GM18519 (cell line): ENCODE data around the gene ERCC6.

Source experiments
- ATAC-seq: cut with Tn5 transposase; IDR thresholded peaks from one replicate; pipeline ENCODE4 v1.9.1; 2021; ENCODE audit warnings: mild to moderate bottlenecking, moderate library complexity; ENCODE audit not compliant: unreplicated experiment, low FRiP score

Gene ERCC6

DNA sequence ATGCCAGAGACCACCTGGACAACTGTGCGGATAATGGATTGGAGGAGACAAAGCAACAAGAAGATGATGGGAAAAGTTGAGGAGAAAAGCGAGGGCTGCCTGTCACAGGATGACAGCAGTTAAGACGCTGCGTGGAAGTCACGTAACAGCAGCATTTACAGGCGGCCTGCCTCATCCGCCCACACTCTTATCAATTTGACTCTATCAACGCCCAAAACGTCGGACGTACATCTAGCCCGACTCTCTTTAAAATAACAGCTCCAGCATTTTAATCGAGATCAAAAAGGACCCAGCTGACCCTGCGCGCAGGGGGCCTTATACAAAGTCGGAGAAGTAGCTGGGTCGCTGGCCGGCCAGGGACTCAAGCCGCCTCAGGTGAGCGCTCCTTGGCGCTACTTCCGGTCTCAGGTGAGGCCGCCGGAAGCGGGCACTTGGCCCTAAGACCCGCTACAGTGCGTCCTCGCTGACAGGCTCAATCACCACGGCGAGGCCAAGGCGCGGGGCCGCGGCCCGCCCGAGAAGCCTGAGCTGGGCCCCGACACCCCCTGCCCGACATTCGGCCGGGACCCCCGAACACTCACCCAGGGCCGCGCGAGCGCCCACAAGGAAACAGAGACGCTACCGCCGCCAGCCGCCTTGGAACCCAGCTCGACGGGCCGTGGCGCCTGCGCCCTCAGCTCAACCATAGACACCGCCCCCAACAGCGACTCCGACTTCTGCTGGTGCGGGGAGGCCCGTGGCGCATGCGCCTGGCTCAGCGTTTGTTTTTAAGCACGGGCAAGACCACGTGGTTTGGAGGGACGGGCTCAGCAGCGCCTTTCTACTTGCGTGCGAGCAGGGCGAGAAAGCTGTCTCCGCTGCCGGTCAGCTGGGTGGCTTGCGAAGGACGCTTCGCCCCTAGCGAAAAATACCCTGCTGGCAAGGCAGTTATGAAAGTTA is at the start of gene ERCC6:
Gene ERCC6, minus strand, starts transcription at position 741 of the 939 bp plus-strand sequence.
- peak; percentile 58 for ATAC-seq

DNA sequence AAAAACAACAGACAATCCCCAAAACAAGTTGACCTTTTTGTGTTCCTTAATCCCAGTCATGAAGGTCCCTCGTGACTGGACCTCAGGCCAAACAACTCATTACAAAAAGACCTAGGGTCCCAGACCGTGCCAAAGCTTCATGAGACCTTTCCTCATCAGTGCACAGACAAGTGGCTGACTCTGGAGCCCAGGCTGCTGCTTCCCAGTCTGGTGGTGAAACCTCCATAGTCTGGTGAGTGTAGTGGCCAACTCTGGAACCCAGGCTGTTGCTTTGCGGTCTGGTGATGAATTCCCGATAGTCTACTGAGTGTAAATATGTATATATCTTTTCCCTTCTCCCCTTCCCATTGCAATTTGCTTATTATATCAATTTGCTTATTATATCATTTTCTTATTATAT is 49.1 kb upstream of the ERCC6 start:
- ATAC-seq: no peak

DNA sequence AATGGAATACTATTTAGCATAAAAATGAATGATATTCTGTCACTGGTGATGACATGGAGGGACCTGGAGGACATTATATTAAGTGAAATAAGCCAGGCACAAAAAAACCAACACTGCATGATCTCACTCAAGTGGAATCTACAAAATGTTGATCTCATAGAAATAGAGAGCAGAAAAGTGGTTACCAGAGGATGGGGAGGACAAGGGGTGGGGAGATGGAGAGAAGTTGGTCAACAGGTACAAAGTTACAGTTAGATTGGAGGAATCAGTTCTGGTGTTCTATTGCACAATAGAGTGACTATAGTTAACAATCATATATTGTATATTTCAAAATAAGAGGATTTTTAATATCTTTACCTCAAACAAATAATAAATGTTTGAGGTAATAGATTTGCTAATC is 46.5 kb upstream of the ERCC6 start:
- no peak for ATAC-seq

DNA sequence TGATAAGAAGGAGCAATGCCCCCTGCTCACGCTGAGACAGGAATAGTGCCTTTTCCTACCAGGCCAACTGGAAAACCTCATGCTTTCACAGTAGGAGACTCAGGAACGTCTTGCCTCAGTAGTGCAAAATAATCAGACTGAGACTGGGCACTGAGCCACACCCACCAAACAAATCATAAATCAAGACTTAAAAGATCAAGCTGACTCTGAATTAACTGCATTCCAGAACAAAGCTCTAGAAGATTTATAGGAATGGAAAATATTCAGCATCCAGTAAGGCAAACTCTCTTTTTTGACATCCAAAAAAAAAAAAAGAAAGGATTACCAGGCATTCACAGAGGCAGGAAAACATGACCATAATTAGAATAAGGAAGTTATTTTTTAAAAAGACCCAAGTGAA is 40.7 kb upstream of the ERCC6 start:
- ATAC-seq: no peak

DNA sequence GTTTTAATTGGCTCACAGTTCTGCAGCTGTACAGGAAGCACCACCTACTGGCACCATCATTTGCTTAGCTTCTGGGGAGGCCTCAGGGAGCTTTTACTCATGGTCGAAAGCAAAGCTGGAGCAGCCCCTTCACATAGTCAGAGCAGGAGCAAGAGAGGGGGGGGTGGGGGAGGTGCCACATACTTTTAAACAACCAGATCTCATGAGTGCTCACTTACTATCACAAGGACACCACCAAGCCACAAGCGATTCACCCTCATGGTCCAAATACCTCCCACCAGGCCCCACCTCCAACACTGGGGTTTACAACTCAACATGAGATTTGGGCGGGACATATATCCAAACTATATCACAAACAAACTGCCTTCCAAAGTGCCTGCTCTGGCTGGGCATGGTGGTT is 39.5 kb upstream of the ERCC6 start:
- ATAC-seq: no peak

DNA sequence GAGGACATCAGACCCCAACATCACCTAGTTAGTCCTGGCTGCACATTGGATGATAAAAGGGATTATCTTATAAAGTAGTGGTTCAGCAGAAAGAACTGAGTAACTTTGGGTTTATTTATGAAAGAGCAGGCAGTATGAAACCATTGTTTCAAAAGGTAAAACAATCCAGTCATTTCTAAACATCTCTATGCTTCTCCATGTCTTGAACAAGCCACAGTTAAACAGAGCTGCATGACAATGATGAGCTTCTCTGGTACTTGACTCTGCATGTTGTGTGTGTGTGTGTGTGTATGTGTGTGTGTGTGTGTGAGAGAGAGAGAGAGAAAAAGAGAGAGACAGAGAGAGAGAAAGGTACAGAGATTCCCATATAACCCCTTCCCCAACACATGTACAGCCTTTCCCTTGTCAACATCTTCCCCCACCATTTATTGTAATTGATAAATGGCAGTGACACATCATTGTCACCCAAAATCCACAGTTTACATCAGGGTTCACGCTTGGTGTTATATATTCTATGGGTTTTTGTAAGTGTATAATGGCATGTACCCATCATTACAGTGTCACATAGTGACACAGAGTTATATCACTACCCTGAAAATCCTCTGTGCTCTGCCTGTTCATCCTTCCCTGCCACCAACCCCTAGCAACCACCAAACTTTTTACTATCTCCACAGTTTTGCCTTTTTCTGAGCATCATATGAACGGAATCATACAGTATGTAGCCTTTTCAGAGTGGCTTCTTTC is 38.4 kb upstream of the ERCC6 start:
- ATAC-seq: no peak

DNA sequence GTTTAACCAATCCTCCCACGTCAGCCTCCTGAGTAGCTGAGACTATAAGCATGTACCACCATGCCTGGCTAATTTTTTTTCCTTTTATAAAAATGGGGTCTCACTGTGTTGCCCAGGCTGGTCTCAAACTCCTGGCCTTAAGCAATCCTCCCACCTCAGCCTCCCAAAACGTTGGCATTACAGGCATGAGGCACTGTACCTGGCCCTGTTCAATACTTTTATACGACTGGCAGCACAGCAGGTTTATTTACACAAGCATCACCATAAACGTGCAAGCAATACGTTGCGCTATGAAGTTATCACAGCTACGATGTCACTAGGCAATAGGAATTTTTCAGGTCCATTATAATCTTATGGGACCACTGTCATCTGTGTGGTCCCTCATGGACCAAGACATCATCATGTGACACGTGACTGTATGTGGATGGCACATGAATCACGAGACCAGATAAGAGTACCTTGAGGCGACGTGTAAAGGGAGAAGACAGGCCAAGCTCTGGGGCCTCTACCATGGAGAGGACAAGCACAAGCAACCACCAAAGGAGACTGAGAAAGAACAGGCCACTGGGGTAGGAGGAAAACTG is 36.7 kb upstream of the ERCC6 start:
- ATAC-seq: no peak

DNA sequence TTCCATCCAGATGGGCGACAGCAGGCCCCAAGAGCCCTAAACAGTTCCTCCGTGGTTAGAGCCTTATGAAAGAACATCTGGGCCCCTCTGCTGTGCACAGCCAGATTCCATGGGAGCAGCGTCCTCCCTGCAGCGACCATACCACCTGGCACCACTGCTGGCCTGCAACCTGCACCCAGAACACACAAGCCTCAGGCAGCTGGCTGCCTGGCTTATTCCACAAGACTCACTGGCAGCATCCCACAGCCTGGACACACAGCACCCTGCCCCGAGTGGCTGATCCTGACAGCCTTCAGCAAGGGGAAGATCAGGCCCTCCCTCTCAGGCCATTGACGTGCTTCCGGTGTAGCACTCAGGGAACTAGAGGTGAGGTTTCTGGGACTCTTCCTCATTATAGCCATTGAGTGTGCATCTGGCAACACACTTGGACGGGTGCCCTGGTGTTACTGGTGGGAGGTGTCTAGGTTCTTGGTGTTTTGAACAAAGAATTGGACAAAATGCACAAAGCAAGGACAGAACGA is 33.7 kb upstream of the ERCC6 start:
- no peak for ATAC-seq

DNA sequence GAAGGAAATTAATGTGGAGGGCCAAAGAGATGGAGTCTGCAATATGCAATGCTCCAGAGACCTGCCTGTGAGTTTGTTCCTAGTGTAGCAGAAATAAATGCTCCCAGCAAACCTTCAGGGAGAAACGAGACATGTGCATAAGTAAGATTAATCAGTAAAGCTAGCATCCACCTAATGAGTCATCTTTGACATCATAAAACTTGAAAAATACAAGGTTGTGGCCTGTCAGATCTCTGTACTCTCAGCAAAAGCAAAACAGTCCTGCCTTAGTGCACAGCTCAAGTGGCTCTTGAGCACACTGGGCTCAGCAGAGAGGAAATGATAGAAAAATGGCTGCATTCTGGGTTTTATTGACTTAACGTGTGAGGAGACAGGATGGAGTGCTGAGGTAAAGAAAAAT is 32.5 kb upstream of the ERCC6 start:
- ATAC-seq: no peak

DNA sequence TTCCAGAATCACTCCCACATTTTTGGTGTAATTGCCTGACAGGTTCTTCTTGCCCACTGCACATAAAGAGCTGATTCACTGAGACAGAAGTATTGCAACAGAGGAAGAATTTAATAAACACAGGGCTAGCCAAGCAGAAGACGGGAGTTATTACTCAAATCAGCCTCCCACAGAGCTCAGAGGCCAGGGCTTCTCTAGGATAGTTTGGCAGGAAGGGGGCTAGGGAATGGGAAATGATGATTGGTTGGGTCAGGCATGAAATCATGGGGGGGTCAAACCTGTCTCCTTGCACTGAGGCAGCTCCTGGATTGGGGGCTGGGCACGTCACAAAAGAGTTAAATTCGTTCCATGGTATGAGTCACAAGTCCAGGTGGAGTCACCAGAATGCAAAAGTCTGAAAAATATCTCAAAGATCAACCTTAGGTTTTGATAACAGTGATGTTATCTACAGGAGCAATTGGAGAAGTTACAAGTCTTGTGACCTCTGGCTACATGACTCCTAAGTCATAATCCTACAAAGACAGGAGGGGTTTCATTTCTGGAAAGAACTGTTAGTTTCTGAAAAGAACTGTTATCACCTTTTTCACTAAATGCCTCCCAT is 30.2 kb upstream of the ERCC6 start:
- ATAC-seq: no peak

DNA sequence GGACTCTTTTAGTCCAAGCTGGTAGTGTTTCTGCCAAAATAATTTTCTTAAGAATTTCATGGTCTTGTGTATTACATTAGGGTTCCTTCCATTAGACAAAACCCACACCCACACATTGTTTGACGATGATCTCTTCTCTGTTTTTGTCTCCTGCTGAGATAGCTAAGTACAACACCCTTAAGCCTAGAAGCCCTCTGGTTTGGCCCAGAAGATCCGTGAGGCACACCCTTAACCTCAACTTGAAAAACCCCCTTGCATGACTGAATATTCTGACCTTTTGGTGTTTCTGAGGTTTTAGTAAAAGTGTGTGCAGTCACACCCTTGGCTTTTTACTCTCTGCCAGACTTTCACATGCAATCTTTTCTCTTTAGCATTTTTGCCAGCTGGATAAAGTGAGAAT is 29.3 kb upstream of the ERCC6 start:
- peak; percentile 67 for ATAC-seq

DNA sequence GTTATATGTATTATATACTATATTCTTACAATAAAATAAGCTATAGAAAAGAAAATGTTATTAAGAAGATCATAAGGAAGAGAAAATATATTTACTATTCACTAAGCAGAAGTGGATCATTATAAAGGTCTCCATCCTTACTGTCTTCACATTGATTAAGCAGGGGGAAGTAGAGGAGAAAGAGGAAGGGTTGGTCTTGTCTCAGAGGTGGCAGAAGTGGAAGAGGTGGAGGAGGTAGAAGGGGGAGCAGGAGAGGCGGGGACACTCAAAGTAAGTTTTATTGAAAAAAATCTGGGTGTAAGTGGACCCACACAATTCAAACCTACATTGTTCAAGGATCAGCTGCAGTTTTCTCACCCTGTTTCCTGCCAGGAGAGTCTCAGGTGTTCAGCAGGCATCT is 28.9 kb upstream of the ERCC6 start:
- ATAC-seq: no peak

DNA sequence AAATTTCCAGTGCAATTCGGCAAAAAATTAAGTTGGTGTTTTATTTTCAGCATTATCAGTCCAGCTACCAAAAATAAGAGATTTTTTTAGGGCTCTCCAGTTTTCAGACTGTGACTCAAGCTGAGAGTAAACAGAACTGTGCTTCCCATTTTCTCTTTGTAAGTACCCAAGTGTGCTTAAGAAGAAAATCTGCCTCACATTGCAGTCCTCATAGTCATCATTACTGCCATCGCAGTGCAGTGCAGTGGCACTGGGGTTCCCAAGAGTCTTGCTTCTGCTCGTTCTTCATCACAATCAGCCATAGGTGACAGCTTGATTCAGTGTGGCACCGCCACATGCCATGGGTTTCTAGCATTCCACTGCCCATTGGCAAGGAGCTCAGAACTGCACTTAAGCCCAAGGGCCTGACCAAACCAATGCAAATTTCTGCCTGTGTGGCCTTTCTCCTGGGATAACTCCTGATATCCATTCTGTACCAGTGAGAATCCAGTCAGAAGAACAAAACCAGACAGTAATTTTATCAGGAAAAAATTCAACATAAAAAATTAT is 25.6 kb upstream of the ERCC6 start:
- no peak for ATAC-seq

DNA sequence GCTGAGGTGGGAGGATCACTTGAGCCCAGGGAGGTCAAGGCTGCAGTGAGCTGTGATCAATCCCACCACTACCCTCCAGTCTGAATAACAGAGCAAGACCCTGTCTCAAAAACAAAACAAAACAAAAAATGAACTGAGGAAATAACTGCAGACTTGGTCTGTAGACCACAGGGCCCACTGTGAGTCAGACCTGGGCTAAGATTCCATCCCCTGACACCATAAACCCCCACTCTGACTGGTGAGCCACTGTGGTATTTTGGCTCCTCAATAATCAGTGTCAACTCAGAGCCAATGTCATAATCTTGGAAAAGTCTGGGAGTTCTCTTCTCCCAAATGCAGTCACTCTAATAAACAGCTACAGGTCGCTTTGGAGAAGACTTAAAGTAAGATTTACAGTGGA is 24.0 kb upstream of the ERCC6 start:
- ATAC-seq: no peak

DNA sequence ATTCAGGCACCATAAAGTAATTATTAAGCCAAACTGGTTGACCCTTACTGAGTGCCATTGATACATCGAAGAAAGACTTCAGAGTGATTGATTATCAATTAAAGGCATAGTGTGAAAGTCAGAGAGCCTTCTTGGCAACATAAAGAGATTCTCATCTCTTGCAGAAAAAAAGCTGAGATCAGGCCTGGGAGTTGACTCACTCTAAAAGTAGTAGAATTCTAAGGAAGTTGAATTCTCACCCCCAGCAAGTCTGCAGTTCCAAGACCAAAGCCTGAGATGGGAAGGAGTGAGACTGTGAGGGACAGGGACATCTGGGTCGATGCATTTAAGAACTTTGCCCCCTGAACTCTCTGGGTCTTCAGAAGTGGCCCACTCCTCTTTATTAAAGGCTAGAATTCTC is 21.6 kb upstream of the ERCC6 start:
- no peak for ATAC-seq

DNA sequence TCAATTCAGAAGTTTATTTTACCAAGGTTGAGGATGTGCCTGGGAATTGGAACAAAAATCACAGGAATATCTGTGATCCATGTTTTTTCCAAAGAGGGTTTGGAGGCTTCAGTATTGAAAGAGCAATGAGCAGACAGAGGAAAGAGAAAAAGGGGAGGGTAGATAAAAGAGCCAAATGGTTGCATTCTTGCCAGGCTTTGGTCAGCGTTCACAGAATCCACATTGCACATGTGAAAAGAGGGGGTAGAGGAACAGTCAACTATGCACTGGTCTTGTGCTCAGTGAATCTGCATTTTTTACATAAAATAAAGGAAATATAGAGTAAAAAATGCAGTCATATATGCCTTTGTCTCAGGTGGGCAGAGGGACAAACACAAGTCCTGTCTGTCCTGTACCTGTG is 20.6 kb upstream of the ERCC6 start:
- no peak for ATAC-seq

DNA sequence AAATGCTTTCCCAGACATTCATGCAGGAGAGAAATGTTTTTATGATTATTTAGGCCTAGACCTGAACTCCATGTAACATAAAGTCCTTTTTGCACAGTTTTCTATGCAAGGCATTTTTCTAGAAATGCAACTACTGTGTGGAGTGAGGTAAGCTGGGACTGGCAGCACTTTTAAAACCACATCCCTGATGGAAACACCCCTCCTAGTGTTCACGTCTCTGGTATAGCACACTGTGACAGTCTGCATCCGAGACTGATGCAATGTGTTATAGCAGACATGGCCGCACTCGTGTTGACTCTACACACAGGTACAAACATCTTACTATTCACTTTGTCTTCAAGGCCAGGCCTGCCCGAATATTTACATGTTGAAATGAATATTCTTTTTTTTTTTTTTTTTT is 19.3 kb upstream of the ERCC6 start:
- ATAC-seq: no peak

DNA sequence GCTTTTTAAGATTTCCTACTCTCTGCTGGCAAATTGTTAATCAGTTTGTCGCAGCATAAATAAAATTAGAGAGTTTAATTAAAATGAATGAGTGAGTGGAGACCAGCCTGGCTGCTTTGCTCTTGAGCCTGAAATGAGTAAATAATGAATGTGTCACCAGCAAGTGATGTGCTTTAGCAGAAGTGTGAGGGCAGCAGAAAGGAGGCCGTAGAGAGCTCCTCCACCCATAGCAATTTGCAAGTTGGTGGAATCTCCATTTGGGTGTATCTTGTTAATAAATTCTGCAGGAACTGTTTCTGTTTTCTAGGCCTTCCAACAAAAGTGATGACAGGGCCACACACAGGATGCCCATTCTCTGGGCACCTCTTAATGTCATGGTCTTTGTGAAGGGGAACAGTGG is 18.8 kb upstream of the ERCC6 start:
- ATAC-seq: no peak

DNA sequence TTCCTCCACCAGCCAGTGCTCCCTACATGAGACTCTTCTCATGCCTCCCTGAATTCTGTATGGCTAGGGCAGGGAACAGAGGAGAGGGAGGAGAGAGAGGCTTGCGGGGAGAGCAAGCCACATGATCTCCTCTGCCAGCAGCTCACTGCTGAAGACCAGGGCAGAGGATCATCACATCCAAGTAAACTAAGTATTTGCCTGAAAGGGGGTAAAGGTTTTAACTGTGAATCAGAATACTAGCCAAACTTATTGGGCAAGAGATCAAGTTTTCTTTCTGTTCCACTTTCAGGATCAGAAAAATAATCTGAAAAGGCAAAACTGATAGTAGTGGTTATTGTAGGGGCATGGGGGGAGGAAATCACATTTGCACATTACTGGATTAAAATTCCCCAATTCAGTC is 17.8 kb upstream of the ERCC6 start:
- ATAC-seq: no peak

DNA sequence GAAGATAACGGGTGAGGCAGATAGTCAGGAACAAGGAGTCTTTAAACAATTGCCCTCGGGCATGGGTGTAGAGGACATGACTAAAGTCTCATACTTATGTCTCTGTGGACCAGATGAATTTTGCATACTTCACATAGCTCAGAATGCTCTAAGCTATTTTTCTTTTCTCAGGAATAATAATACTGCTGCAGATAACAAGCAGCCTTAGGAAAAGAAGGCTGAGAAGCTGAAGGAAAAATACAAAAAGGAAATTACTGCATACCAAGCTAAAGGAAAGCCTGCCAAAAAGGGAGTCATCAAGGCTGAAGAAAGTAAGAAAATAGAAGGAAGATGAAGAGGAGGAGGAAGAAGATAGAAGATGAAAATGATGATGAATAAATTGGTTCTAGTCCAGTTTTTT is 13.4 kb upstream of the ERCC6 start:
- no peak for ATAC-seq

DNA sequence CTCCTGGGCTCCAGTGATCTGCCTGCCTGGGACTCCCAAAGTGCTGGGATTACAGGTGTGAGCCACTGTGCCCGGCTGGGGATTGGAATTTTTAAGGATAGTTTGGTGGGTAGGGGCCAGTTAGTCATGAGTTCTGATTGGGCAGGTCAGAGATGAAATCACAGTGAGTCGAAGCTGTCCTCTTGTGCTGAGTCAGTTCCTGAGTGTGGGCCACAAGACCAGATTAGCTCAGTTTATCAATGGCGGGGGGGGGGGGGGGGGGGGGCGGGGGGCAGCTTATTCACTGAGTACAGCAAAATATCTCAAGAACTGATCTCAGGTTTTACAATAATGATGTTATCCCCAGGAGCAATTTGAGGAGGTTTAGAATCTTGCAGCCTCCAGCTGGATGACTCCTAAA is 11.6 kb upstream of the ERCC6 start:
- no peak for ATAC-seq
